Breast epithelium (tissue), 3 donors: Measurements from ENCODE around the gene MTRF1L.

Source experiments
- CTCF ChIP-seq, 3 donors: fragments of 450-650 bp; IDR thresholded peaks; one replicate each; pipeline ENCODE4 v1.5.1; 2016 to 2017; ENCODE audit warnings: antibody characterized with exemption in 3 of 3, mild to moderate bottlenecking in 3 of 3, moderate library complexity in 3 of 3
- POLR2AphosphoS5 ChIP-seq, 3 donors: sonication (generic); formaldehyde crosslinking; IDR thresholded peaks; one replicate each; pipeline ENCODE4 v1.6.1; 2017; ENCODE audit warnings: antibody characterized with exemption in 3 of 3

- TF ChIP-seq POLR2AphosphoS5 (IDR thresholded peaks at IDR 0.05): no peak
- no peak for TF ChIP-seq CTCF (IDR thresholded peaks at IDR 0.05)
These were observed 10.3 kb upstream of the MTRF1L start for GRCh38 chr6:153012856-153013255.
